SU-DHL-6 (cell line): ENCODE measurements around the gene DEPDC1B.
"Not testable (repeated sequence)": the region's sequence is repeated elsewhere in the genome, so short reads cannot be mapped to it uniquely, and the experiment has no call there.

Experiments used
- H2AFZ ChIP-seq: fragments of 200-600 bp; sonication (generic); 2 replicates; pipeline ENCODE4 v1.6.1; 2014; ENCODE audit warnings: low read depth, mild to moderate bottlenecking, moderate library complexity, mixed read lengths, antibody characterized with exemption, low read length; ENCODE audit not compliant: severe bottlenecking
- H3F3A ChIP-seq: fragments of 200-600 bp; shearing (Covaris generic); 2 replicates; pipeline ENCODE4 v1.6.0; 2016; ENCODE audit warnings: antibody characterized with exemption, mild to moderate bottlenecking; ENCODE audit not compliant: insufficient read depth
- H3K27ac ChIP-seq: fragments of 200-600 bp; sonication (generic); 2 replicates; pipeline ENCODE4 v1.5.1; 2016; ENCODE audit warnings: low read depth, mild to moderate bottlenecking, low read length, moderate library complexity, mixed read lengths
- H3K27me3 ChIP-seq: fragments of 200-600 bp; sonication (generic), shearing (Covaris generic); 2 replicates; pipeline ENCODE4 v1.6.0; 2014; ENCODE audit warnings: mild to moderate bottlenecking, low read length
- H3K36me3 ChIP-seq: fragments of 200-600 bp; sonication (generic); 2 replicates; pipeline ENCODE4 v1.6.1; 2014; ENCODE audit warnings: mild to moderate bottlenecking, low read length, mixed read lengths
- H3K4me2 ChIP-seq: fragments of 300-600, 200-600 bp; shearing (Covaris generic), sonication (generic); 2 replicates; pipeline ENCODE4 v1.6.0; 2014; ENCODE audit warnings: low read length, low read depth, mild to moderate bottlenecking; ENCODE audit not compliant: poor library complexity, severe bottlenecking
- H3K4me3 ChIP-seq: fragments of 200-600 bp; sonication (generic); 2 replicates; pipeline ENCODE4 v1.5.1; 2014; ENCODE audit warnings: antibody characterized with exemption, low read length, mild to moderate bottlenecking, mixed read lengths; ENCODE audit not compliant: insufficient read depth, poor library complexity, severe bottlenecking
- H3K79me2 ChIP-seq: fragments of 200-600 bp; sonication (generic); 2 replicates; pipeline ENCODE4 v1.6.1; 2014; ENCODE audit warnings: mild to moderate bottlenecking, low read length, moderate library complexity; ENCODE audit not compliant: insufficient read depth
- H3K9ac ChIP-seq: fragments of 200-600 bp; sonication (generic); 2 replicates; pipeline ENCODE4 v1.7.0; 2014; ENCODE audit warnings: mild to moderate bottlenecking, low read length
- H3K9me2 ChIP-seq: fragments of 200-600 bp; sonication (generic); replicated peaks from 2 replicates; pipeline ENCODE4 v1.6.1; 2014; ENCODE audit warnings: low read length; ENCODE audit not compliant: insufficient read depth
- H3K9me3 ChIP-seq: fragments of 200-600 bp; sonication (generic); 2 replicates; pipeline ENCODE4 v1.6.1; 2014; ENCODE audit warnings: low read length, mixed read lengths; ENCODE audit not compliant: insufficient read depth
- H4K20me1 ChIP-seq: fragments of 200-600 bp; sonication (generic); 2 replicates; pipeline ENCODE4 v1.6.1; 2014; ENCODE audit warnings: low read depth, mild to moderate bottlenecking, antibody characterized with exemption, low read length, moderate library complexity, mixed read lengths
- CTCF ChIP-seq: fragments of 200-600 bp; sonication (generic); IDR thresholded peaks from one replicate; pipeline ENCODE4 v1.5.1; 2017; ENCODE audit warnings: antibody characterized with exemption, mild to moderate bottlenecking, low read length, moderate library complexity; ENCODE audit not compliant: insufficient read depth, poor library complexity, severe bottlenecking
- EZH2phosphoT487 ChIP-seq: fragments of 200-600 bp; sonication (generic), shearing (Covaris generic); conservative IDR thresholded peaks from 2 replicates; pipeline ENCODE4 v1.6.1; 2018; ENCODE audit warnings: mild to moderate bottlenecking, antibody characterized with exemption, low read length, moderate library complexity, mixed read lengths

The DEPDC1B gene

GRCh38 chr5:60687927-60688720 is 11.8 kb downstream of the DEPDC1B start:
- no peaks in the 10 kb centered on the region for H3K9me3 ChIP-seq
- no peak overlapping the region for H3K4me2 ChIP-seq
- H2AFZ ChIP-seq: no peak overlapping the region
- peaks cover 15% of the 10 kb centered on the region for H3K36me3 ChIP-seq
- H3K9me2 ChIP-seq: no peaks in the 10 kb centered on the region
- H3K9ac ChIP-seq: no peak overlapping the region
- no peak overlapping the region for H3K4me3 ChIP-seq
- peaks cover 13% of the 10 kb centered on the region for H4K20me1 ChIP-seq
- no peaks in the 10 kb centered on the region; the same call in 1 of the 2 replicates for H3F3A ChIP-seq
- no peaks in the 10 kb centered on the region for H3K27me3 ChIP-seq
- no peak overlapping the region for H3K27ac ChIP-seq
- peaks cover 87% of the 10 kb centered on the region for H3K79me2 ChIP-seq
- TF ChIP-seq EZH2phosphoT487 (no peak), CTCF (no peak)

- Histone ChIP-seq H3K27me3 (no peaks in the 10 kb centered on the region), H3F3A (no peaks in the 10 kb centered on the region; the same call in 1 of the 2 replicates), H3K4me3 (no peak overlapping the region), H3K27ac (no peak overlapping the region), H3K9me2 (no peaks in the 10 kb centered on the region), H3K4me2 (no peak overlapping the region), H3K36me3 (peaks cover 13% of the 10 kb centered on the region), H4K20me1 (peaks cover 13% of the 10 kb centered on the region; the same call in 1 of the 2 replicates), H3K9ac (no peak overlapping the region), H3K9me3 (no peaks in the 10 kb centered on the region), H2AFZ (no peak overlapping the region), H3K79me2 (peaks cover 84% of the 10 kb centered on the region)
- TF ChIP-seq CTCF (no peak), EZH2phosphoT487 (no peak)
These were observed 13.8 kb downstream of the DEPDC1B start for GRCh38 chr5:60686157-60686556.

GRCh38 chr5:60685700-60686099 is 14.3 kb downstream of the DEPDC1B start:
- peaks cover 84% of the 10 kb centered on the region for H3K79me2 ChIP-seq
- H3K27me3 ChIP-seq: no peaks in the 10 kb centered on the region
- peaks cover 13% of the 10 kb centered on the region for H3K36me3 ChIP-seq
- H3K9me2 ChIP-seq: no peaks in the 10 kb centered on the region
- no peak overlapping the region for H3K4me2 ChIP-seq
- H2AFZ ChIP-seq: no peak overlapping the region
- no peaks in the 10 kb centered on the region for H3K9me3 ChIP-seq
- no peak for TF ChIP-seq EZH2phosphoT487
- no peaks in the 10 kb centered on the region; the same call in 1 of the 2 replicates for H3F3A ChIP-seq
- no peak overlapping the region for H3K9ac ChIP-seq
- H3K4me3 ChIP-seq: no peak overlapping the region
- H3K27ac ChIP-seq: no peak overlapping the region
- H4K20me1 ChIP-seq: peaks cover 13% of the 10 kb centered on the region; the same call in 1 of the 2 replicates

GRCh38 chr5:60685028-60685427 is 14.9 kb downstream of the DEPDC1B start:
- no peaks in the 10 kb centered on the region for H3K9me2 ChIP-seq
- H3K9ac ChIP-seq: no peak overlapping the region
- H4K20me1 ChIP-seq: peaks cover 13% of the 10 kb centered on the region; the same call in 1 of the 2 replicates
- H3F3A ChIP-seq: no peaks in the 10 kb centered on the region; the same call in 1 of the 2 replicates
- no peaks in the 10 kb centered on the region for H3K27me3 ChIP-seq
- no peak overlapping the region for H3K27ac ChIP-seq
- no peak overlapping the region for H2AFZ ChIP-seq
- no peak for TF ChIP-seq CTCF
- no peaks in the 10 kb centered on the region for H3K9me3 ChIP-seq
- H3K79me2 ChIP-seq: peaks cover 82% of the 10 kb centered on the region
- peaks cover 13% of the 10 kb centered on the region for H3K36me3 ChIP-seq
- no peak overlapping the region for H3K4me2 ChIP-seq
- H3K4me3 ChIP-seq: no peak overlapping the region

- not testable (repeated sequence) for H3K27ac ChIP-seq, H3K27me3 ChIP-seq, H2AFZ ChIP-seq, H3K9me3 ChIP-seq, H3K9me2 ChIP-seq, H3K4me3 ChIP-seq, H3K4me2 ChIP-seq, H4K20me1 ChIP-seq, H3F3A ChIP-seq, H3K9ac ChIP-seq
- Histone ChIP-seq H3K79me2 (peaks cover 80% of the 10 kb centered on the region), H3K36me3 (peaks cover 13% of the 10 kb centered on the region)
These were observed 18.0 kb downstream of the DEPDC1B start for GRCh38 chr5:60682007-60682406.
